BJ (cell line): ENCODE data around the gene IFIT2. TPM values are rescaled to one million over a fixed set of nuclear protein-coding genes. Genes with fewer than 3 reads are reported as not detected.

Experiments
- CTCF ChIA-PET: fragments of 350-600 bp; formaldehyde crosslinking; extraction: SDS; loops from one replicate; lab custom pipeline; 2021; ENCODE audit warnings: antibody characterized with exemption, inconsistent platforms; lab: Yijun Ruan, JAX
- POLR2A ChIA-PET: fragments of 300-600 bp; sonication (Branson Sonifier 250); formaldehyde crosslinking; extraction: SDS; loops from one replicate; lab custom pipeline; 2021; ENCODE audit warnings: antibody characterized with exemption; lab: Charles Lee
- DNase-seq: peaks from one replicate; pipeline ENCODE4 v3.0.0-alpha.2; 2011; ENCODE audit warnings: low read depth
- H3K27me3 ChIP-seq: 2 replicates; pipeline ENCODE4 v1.6.0; 2011; ENCODE audit warnings: low read length; ENCODE audit not compliant: control insufficient read depth, insufficient read depth
- H3K36me3 ChIP-seq: 2 replicates; pipeline ENCODE4 v1.5.1; 2011; ENCODE audit warnings: low read length; ENCODE audit not compliant: control insufficient read depth, insufficient read depth
- H3K4me3 ChIP-seq: 2 replicates; pipeline ENCODE4 v1.5.1; 2011; ENCODE audit warnings: low read depth, mild to moderate bottlenecking, control low read depth, low read length
- polyA plus RNA-seq: library from polyadenylated mRNA; depleted of rRNA; stranded (reverse); fragments of >200 nt; gene quantifications from 2 replicates; pipeline ENCODE4 v1.2.3, GENCODE V29; 2011
- TF ChIP-seq, protein P1 (sequence below): IDR thresholded peaks from 2 replicates; pipeline ENCODE4 v1.5.1; 2011; ENCODE audit warnings: low read depth, mild to moderate bottlenecking, control low read depth, inconsistent platforms, low read length, moderate library complexity; ENCODE audit not compliant: insufficient read depth

IFIT2 gene
- polyA plus RNA-seq, 1 experiment = 6.2 TPM

DNA sequence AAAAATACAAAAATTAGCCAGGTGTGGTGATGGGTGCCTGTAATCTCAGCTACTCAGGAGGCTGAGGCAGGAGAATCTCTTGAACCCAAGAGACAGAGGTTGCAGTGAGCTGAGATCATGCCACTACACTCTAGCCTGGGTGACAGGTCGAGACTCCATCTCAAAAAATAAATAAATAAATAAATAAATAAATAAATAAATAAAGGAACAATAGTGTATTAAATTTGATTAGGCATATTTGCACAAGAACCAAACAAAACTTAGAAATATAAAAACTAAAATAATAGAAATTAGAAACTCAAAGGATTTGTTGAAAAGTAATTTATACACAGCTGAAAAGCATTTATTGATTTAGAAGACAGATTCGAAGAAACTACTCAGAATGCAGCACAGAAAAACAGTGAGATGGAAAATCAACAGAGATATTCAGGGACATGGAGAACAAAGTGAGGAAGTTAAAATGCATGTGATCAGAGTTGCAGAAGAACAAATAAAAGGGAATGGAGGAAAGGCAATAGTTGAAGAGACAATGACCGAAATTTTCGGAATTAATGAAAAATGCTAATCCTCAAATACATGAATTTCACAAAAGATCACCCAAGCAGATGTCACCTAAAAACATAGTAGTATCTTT lies 43.6 kb downstream of the IFIT2 start:
- CTCF ChIA-PET = interaction anchor here (1.6 to 2.6 kb wide), 3 partner anchors 10 to 23 kb away, joined by 4 to 9 read pairs (median 5); no protein-coding TSS in a partner anchor
- TF ChIP-seq, protein P1, sequence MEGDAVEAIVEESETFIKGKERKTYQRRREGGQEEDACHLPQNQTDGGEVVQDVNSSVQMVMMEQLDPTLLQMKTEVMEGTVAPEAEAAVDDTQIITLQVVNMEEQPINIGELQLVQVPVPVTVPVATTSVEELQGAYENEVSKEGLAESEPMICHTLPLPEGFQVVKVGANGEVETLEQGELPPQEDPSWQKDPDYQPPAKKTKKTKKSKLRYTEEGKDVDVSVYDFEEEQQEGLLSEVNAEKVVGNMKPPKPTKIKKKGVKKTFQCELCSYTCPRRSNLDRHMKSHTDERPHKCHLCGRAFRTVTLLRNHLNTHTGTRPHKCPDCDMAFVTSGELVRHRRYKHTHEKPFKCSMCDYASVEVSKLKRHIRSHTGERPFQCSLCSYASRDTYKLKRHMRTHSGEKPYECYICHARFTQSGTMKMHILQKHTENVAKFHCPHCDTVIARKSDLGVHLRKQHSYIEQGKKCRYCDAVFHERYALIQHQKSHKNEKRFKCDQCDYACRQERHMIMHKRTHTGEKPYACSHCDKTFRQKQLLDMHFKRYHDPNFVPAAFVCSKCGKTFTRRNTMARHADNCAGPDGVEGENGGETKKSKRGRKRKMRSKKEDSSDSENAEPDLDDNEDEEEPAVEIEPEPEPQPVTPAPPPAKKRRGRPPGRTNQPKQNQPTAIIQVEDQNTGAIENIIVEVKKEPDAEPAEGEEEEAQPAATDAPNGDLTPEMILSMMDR = no peak
- POLR2A ChIA-PET = interaction anchor here (0.7 to 1.2 kb wide), 2 partner anchors 18 kb away, joined by 3 read pairs; partner anchors contain the start of gene IFIT3
- no peaks in the 10 kb centered on the region for H3K36me3 ChIP-seq
- DNase-seq = no peak
- H3K4me3 ChIP-seq = no peak overlapping the region
- no peaks in the 10 kb centered on the region for H3K27me3 ChIP-seq

GRCh38 chr10:89346405-89347254 lies 44.8 kb downstream of the IFIT2 start:
- H3K27me3 ChIP-seq = no peaks in the 10 kb centered on the region
- no peaks in the 10 kb centered on the region for H3K36me3 ChIP-seq
- TF ChIP-seq, protein P1 = no peak
- DNase-seq = no peak
- ChIA-PET CTCF (interaction anchor here (1.6 to 2.6 kb wide), 3 partner anchors 9 to 22 kb away, joined by 4 to 9 read pairs (median 5); no protein-coding TSS in a partner anchor), POLR2A (interaction anchor here (1.2 kb wide), 1 partner anchor 19 kb away, joined by 3 read pairs; the partner anchor contains the start of gene IFIT3)
- no peak overlapping the region for H3K4me3 ChIP-seq

DNA sequence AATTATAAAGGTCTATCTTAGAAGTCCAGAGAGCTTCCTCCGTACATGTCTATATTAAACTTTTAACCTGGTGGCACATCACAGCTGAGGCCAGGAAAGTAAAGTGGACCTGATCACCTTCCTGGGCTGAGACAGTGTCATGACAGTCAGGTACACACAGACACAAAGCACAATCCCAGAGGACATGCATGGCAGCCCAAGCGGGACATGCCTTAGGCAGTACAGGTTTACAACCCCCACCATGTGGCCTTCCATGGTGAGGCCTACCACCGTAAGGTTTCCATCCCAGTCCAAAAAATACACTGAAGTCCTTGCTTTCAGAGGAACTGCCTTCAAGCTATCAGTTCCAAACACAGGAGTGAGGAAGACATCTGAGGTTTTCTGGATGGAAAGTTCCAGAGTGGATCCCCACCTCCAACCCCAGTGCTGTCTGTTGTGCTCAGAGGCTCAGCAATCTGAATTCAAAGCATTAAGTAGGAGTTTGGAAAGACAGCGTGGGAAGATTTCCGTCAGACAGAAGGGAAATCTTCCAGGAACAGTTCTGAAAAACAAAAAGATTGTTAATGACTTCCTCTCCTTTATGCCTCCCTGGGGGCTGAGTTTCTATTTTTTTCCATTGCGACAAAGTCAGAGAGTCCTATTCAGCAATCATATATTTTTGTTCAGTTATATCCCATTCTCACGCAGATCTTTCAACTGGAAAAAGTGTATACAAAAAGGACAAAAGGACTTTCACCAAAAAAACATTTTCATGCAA lies 46.0 kb downstream of the IFIT2 start:
- H3K36me3 ChIP-seq = no peaks in the 10 kb centered on the region
- DNase-seq = no peak
- H3K27me3 ChIP-seq = no peaks in the 10 kb centered on the region
- TF ChIP-seq, protein P1 = no peak
- ChIA-PET POLR2A (no interaction called here), CTCF (interaction anchor here (2.6 kb wide), 1 partner anchor 20 kb away, joined by 9 read pairs; no protein-coding TSS in a partner anchor)
- no peak overlapping the region for H3K4me3 ChIP-seq

GRCh38 chr10:89348481-89348880 lies 46.6 kb downstream of the IFIT2 start:
- POLR2A ChIA-PET = no interaction called here
- CTCF ChIA-PET = interaction anchor here (1.0 kb wide), 1 partner anchor 21 kb away, joined by 4 read pairs; no protein-coding TSS in a partner anchor
- TF ChIP-seq, protein P1 = no peak

More at GRCh38 chr10:89348481-89348880, 46.6 kb downstream of the IFIT2 start:
- H3K36me3 ChIP-seq = no peaks in the 10 kb centered on the region
- no peaks in the 10 kb centered on the region for H3K27me3 ChIP-seq
- DNase-seq = no peak
- H3K4me3 ChIP-seq = no peak overlapping the region
